ENCODE measurements around the gene SSRP1.

GRCh38 chr11:57313071-57313787, 22.5 kb downstream of the SSRP1 start:
- TF ChIP-seq RAD21 (CRISPR knock-in tag; conservative IDR thresholded peaks at IDR 0.05 in 1 of 2, IDR thresholded peaks at IDR 0.05 in 1 of 2) (no peak), POLR2AphosphoS5 (IDR thresholded peaks at IDR 0.05; ENCODE audit: control insufficient read depth, insufficient read depth, low read depth, low read length) (no peak), USF2 (CRISPR knock-in tag; IDR thresholded peaks at IDR 0.05) (no peak), CTCF (IDR thresholded peaks at IDR 0.05 in 2 of 3, conservative IDR thresholded peaks at IDR 0.05 in 1 of 3; ENCODE audit: insufficient read depth in 2 of 3, low read depth in 1 of 3, low read length in 3 of 3) (no peak), SRF (CRISPR knock-in tag; IDR thresholded peaks at IDR 0.05) (no peak), TEAD1 (CRISPR knock-in tag; IDR thresholded peaks at IDR 0.05) (no peak), ZC3H11A (IDR thresholded peaks at IDR 0.05; ENCODE audit: low read depth, low read length) (no peak), CEBPB (tag; IDR thresholded peaks at IDR 0.05) (no peak), NR3C1 (CRISPR knock-in tag; IDR thresholded peaks at IDR 0.05) (no peak), YY1 (IDR thresholded peaks at IDR 0.05; ENCODE audit: borderline replicate concordance in 1 of 3, control insufficient read depth in 1 of 3, extremely low read depth in 1 of 3, insufficient read depth in 3 of 3, insufficient read length in 1 of 3, insufficient replicate concordance in 2 of 3, low read depth in 1 of 3, low read length in 2 of 3) (no peak)

Data from K562 (cell line).